ENCODE measurements around the gene EMILIN1.
"Not testable (repeated sequence)": the region's sequence is repeated elsewhere in the genome, so short reads cannot be mapped to it uniquely, and the experiment has no call there.

Gene EMILIN1

GRCh38 chr2:27054721-27055120, 23.7 kb upstream of the EMILIN1 start:
- no peak for DNase-seq

DNA sequence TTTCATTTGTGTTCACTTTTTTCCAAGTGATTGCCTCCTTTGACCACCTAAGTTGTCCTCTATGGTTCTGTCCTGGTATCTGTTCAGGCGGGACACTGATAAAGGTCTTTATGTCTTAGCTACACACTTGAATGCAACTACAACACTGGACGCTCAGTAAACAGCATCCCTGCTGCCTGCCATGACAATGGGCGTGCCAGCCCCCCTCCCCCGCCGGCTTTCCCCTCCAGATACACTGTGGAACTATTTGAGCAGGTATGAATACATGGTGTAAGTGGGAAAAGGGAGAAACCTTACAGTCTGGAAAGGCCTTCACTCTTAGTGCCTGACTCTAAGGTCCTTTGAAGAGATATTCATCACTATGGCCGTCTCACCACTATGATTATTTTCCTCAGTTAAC, 21.2 kb upstream of the EMILIN1 start:
- no peak for DNase-seq

DNA sequence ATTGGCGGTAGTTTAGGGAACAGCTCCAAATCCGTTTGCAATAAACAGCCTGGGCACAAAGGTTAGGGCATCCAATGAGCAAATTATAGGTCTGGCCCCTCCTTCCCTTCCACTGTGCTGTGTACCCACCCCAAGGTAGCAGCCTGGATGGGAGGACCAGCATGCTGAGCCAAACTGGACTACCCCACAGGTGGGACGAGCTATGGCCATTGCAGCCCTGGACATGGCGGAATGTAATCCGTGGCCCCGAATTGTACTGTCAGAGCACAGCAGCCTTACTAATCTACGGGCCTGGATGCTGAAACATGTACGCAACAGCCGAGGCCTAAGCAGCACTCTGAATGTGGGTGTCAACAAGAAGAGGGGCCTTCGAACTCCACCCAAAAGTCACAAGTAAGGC, 20.2 kb upstream of the EMILIN1 start:
- no peak for DNase-seq

- DNase-seq, result no peak
These were observed 19.1 kb upstream of the EMILIN1 start for GRCh38 chr2:27059141-27059820.

DNA sequence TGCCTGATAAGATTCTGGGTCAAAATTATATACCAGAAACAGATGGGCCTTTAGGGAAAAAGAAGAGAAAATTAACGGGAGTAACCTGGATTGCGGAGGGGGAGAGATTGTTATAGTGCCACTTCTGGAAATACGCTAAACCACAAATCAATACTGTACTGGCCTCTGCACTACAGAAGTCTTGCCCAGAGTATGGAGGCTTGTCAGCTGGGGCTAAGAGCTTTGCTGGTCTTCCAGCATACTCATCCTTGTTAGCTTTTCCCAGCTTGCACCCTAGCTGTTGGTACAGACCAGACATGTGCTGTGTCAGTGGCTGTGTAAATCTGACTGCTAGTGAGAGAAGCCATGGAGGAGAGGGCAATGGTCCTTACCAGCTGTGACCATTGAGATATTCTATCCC, 18.1 kb upstream of the EMILIN1 start:
- no peak for DNase-seq

GRCh38 chr2:27065128-27065527, 13.3 kb upstream of the EMILIN1 start:
- DNase-seq, result no peak

GRCh38 chr2:27067385-27067784, 11.0 kb upstream of the EMILIN1 start:
- no peak for DNase-seq

GRCh38 chr2:27069436-27069835, 9.0 kb upstream of the EMILIN1 start:
- DNase-seq, result no peak

GRCh38 chr2:27069961-27070618, 8.3 kb upstream of the EMILIN1 start:
- DNase-seq, result no peak

DNA sequence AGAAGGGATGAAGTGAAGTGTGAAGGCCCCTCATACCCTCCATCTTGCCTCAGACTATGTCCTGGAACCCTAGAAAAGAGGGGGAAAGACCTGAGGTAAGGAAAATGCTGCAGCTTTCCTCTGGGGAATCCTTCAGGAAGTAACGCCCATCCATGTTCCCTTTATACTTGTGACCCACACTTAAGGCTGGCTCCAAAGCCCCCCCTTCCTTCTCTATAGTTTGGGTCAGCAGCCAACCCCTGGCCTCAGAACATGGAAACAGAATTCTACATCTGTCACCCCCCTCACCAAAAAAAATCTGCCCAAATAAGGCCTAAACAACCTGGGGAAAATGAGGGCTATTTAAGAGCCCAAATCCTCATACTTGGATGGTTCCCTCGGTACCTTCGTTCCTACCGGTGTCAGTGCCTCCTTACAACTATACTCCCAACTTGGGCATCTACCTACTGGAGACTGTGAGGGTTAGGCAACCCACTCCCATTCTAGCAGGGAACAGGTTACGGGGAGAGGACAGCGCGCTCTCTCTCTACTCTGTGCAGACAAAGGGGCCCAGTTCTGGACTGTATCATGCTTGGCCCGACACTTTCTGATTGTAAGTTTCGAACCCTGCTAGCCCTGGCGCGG, 7.7 kb upstream of the EMILIN1 start:
- no peak for DNase-seq

DNA sequence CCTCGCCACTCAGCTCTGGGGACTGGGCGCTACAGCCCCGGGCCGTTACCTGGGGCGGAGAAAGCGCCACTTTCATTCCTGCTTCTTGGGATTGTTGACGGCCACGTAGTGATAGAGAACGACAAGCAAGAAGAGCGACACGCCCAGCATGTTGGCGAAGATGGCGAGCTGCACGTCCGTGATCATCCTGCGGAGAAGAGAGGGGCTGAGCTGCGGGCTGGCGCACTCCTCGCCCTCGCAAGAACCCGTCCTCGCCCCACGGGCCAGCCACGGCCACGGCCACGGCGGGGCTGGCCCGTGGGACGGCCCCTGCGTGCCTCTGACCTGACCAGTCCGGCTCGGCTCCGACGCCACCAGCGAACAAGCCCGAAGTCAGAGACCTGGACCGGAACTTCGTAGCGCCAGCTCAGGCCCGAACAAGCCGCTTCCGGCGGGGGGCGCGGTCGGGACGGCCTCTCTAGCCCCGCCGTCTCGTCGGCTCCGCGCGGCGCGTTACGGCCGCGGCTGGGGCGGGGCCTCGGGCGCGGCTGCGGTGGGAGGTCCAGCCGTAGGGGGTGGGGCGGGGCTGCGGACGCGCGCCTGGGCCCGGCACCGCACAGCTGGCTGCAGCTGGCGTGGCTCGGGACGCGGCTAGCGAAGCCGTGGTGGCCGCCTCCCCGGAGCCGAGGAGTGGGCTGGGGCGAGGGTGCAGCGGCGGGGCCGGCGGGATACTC, 7.0 kb upstream of the EMILIN1 start, which contains the start of gene OST4:
Gene OST4, minus strand, starts transcription at position 378 of the 713 bp plus-strand sequence.
- peak; percentile 83 for DNase-seq

DNA sequence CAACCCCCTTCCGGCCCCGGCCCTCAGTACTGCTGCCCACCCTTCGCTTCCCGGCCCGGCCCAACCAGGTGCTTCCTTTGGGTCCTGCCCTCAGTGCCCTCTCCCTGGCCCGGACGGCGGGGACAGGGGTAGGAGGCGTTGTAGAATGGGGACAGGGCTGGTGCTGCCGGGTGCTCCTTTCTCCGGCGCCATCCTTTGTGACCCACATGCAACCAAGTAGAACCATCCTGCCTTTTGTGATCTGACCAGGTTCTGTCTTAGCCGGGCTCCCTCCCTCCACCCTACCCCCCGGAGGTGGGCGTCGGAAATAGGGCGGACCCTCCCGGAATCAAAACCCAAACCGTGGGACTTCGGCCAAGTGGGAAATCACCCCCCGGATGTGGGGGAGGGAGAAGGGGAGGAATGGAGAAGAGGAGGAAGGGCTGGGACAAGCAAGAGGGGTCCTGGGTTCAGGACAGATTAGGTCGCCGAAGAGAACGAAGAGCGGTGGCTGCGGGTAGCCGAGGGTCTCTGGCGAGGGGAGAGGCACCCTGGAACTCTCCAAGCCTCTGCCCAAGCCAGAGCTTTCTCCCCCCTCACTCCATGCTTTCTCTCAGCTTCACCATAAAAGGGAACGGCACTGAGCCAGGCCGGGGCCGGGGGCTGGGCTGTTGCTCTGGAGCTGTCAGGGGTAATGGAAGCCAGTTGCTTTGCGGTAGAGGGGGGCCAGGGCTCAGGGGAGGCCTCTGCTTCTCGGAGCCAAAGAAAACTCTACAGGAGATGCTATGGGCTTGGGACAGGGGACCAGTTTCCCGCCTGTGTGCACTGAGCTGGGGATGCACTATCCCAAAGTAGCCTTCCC, 6.2 kb upstream of the EMILIN1 start:
- DNase-seq, result no peak

DNA sequence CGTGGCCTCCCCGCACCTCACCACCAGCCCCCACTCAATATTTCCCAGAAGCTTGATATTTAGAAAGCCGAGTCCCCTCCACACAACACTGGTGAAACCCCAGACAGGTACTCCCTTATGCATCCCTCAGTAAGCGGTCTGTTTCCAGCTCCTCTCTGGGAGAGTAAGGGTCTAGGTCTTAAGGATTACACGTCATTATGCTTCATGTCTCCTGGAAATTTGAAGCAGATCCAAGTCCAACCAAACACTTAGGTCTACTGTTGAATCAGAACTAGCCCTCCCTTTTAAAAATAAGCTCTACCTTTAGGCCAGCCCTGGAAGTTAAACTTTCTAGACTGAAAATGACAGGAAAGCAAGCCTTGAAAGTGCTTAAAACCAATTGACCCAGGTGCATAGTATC, 5.5 kb upstream of the EMILIN1 start:
- no peak for DNase-seq

DNA sequence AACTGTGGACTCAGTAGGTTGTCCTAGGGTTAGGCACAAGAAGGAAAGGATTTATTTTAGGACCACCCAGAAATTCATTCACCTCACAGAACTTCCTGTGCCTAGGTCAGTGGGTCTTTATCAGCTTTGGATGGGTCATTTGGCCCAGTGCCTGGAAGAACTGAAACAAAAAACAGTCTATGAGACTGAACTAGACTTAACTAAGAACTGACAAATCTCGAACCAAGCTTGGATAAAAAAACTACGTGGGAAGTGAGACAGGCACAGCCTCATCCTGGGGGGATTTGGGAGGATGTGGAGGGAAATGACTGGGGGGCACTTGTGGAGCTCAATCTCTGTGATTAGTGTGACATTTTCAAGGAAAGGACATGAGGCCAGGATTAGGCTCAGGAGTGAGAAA, 4.6 kb upstream of the EMILIN1 start:
- no peak for DNase-seq

DNA sequence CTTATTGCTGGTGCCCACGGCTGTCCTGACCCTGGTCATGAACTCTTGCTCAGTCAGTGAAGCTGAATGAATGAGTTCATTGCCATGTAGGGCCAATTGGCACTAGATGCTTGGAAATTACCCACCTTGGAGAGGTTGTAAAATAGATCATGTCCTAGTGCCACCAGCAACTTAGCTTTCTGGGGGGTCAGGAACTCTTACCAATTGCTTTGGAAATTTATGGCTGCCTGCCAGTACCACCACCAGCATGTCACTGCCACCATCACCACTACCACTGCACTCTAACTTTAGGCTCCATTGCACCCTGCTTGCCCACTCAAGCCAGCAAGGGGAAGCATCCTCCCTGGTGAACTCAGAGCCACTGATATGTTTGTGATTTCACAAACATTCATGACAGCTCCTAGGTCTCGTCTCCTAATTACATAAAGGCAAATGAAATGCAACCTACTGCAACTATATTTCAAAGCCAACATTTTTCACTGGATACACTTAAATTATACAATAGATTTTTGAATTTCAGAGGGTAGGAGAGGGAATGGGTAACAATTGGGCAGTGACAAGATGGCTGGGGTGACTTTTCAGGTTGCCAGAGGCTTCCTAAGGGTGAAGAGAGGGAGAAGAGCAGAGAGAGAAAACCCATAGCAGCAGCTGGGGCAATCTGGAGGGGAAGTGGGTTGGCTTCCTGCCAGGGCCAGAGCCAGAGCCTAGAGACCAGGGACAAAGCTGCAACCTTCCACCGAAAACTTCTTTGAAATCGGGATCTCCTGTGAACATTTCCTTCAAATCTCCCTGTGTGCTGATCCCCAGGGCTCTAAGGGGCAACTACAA, 3.5 kb upstream of the EMILIN1 start:
- no peak for DNase-seq

DNA sequence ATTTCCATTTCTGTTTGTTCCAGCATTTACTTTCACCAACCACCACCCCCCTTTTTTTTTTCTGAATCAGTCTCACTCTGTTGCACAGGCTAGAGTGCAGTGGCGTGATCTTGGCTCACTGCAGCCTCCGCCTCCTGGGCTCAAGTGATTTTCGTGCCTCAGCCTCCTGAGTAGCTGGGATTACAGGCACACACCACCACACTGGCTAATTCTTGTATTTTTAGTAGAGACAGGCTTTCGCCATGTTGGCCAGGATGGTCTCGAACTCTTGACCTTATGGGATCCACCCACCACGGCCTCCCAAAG, 2.9 kb upstream of the EMILIN1 start:
- not testable (repeated sequence) for DNase-seq

GRCh38 chr2:27076323-27076722, 2.1 kb upstream of the EMILIN1 start:
- DNase-seq, result no peak

DNA sequence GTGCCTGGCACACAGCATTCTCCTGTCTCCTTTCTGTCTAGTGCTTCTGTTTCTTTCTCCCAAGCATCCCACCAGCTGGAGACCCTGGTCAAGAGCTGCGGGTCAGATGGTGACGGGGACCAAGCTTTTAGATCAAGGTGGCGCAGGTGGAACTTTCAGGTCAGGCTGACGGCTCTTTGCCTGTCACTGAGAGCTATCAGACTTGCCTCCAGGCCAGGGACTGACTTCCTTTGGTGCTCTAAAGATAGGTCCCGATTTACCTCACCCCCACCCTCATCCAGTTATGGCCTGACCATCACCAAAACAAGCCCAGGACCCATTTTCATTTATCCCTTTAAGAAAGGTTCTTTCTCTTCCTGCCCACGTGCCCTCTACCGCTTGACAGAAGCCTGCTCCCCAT, 1.2 kb upstream of the EMILIN1 start:
- no peak for DNase-seq

GRCh38 chr2:27079233-27080139, 1.1 kb downstream of the EMILIN1 start:
- no peak for DNase-seq

DNA sequence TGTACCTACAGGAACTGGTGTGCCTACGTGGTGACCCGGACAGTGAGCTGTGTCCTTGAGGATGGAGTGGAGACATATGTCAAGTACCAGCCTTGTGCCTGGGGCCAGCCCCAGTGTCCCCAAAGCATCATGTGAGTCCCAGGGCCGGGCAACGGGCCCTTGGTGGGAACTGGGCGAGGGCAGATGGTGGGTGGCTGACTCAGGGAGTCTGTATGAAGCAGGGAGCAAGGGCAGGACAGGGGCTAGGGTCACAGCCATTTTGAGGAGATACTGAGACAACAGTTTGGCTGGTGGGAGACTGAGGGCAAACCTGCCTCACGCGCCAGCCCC, 1.7 kb downstream of the EMILIN1 start:
- DNase-seq, result no peak

DNA sequence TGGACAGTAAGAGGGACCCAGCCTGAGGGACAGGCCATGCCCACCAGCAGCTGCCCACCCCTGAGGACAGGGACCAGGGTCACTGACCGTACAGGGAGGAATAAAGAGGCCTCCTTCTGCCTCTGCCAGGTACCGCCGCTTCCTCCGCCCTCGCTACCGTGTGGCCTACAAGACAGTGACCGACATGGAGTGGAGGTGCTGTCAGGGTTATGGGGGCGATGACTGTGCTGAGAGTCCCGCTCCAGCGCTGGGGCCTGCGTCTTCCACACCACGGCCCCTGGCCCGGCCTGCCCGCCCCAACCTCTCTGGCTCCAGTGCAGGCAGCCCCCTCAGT, 2.2 kb downstream of the EMILIN1 start:
- no peak for DNase-seq

Measured in NCI-H1436 (cell line).